Right lobe of liver (tissue), 4 donors: Measurements from ENCODE around the gene MAP4K3.

ENCODE experiments used
- CTCF ChIP-seq, 4 donors: fragments of 200-600 bp in 3 of 4; fragments of 450-650 bp in 1 of 4; IDR thresholded peaks; one replicate each; pipeline versions ENCODE4 v1.5.1 to v1.8.0; 2016 to 2022; ENCODE audit warnings: antibody characterized with exemption in 4 of 4, mild to moderate bottlenecking in 2 of 4
- POLR2A ChIP-seq: fragments of 450-650 bp; IDR thresholded peaks from one replicate; pipeline ENCODE4 v1.6.1; 2017; ENCODE audit warnings: antibody characterized with exemption, mild to moderate bottlenecking
- donor health status: DM: no; HTN: no; CAD: no.
- donor health status: DM: no; HTN: no; CAD: no.
- donor health status: DM: no; HTN: yes; CAD: no.

DNA sequence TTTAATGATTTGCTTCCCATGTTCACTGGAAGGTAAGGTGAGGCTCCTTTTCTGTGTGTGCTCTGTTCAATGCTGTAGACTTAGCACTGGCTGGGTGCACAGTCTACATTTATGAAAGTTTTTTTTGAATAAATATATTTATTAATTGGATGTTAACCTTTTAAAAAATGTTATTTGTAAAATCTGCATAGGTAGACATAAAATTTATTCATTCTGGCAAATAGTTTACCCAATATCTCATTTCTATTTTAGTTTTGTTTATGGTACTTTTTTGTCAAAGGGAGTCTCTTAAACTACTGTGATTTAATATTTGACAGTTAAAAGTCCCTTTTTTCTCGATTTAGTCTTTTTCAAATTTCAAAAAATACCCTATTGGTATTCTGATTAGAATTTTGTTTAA is 213.2 kb downstream of the MAP4K3 start:
- TF ChIP-seq CTCF (IDR thresholded peaks at IDR 0.05): no peak
- no peak for TF ChIP-seq POLR2A
